IMR-90 (cell line): Measurements from ENCODE around the gene SUV39H1. TPM values are rescaled to one million over a fixed set of nuclear protein-coding genes. Genes with fewer than 3 reads are reported as not detected.

Experiments
- ATAC-seq: fragments of 200-7000 bp; cut with Tn5 transposase; 2 replicates; pipeline ENCODE4 v1.9.1; 2020; ENCODE audit warnings: low read depth, mild to moderate bottlenecking, moderate library complexity
- BruUV-seq: library from RNA; stranded (reverse); fragments of 400-500 nt; replicated peaks from 2 replicates; lab custom pipeline; 2021; lab: Mats Ljungman, UMichigan
- CTCF ChIA-PET: fragments of 300-600 bp; formaldehyde crosslinking; extraction: SDS; loops from one replicate; lab custom pipeline; 2021; ENCODE audit warnings: antibody characterized with exemption; lab: Yijun Ruan, JAX
- POLR2A ChIA-PET: fragments of 300-600 bp; sonication (Branson Sonifier 250); formaldehyde crosslinking; loops from one replicate; lab custom pipeline; 2022; ENCODE audit warnings: antibody characterized with exemption; ENCODE audit not compliant: unreplicated experiment; lab: Charles Lee
- DNase-seq: peaks from one replicate; pipeline ENCODE4 v3.0.0; 2013
- H2AFZ ChIP-seq: replicated peaks from 2 replicates; pipeline ENCODE3; 2013; ENCODE audit warnings: low read length, mild to moderate bottlenecking; ENCODE audit not compliant: poor library complexity
- H2AK5ac ChIP-seq: 2 replicates; pipeline ENCODE4 v1.6.1; 2013; ENCODE audit warnings: low read depth, low read length, inconsistent platforms
- H2AK9ac ChIP-seq: replicated peaks from 2 replicates; pipeline ENCODE3; 2013; ENCODE audit warnings: mild to moderate bottlenecking, low read depth, low read length, moderate library complexity; ENCODE audit not compliant: poor library complexity
- H2BK120ac ChIP-seq: 2 replicates; pipeline ENCODE4 v1.6.1; 2013; ENCODE audit warnings: low read depth, low read length, inconsistent platforms
- H2BK15ac ChIP-seq: 3 replicates; pipeline ENCODE4 v1.6.1; 2013; ENCODE audit warnings: low read depth, low read length, inconsistent platforms
- H2BK20ac ChIP-seq: 2 replicates; pipeline ENCODE4 v1.6.1; 2013; ENCODE audit warnings: low read depth, mild to moderate bottlenecking, inconsistent platforms, low read length, moderate library complexity
- H2BK5ac ChIP-seq: 2 replicates; pipeline ENCODE4 v1.6.1; 2013; ENCODE audit warnings: mild to moderate bottlenecking, low read depth, low read length, inconsistent platforms; ENCODE audit not compliant: poor library complexity, severe bottlenecking
- H3K14ac ChIP-seq: replicated peaks from 2 replicates; pipeline ENCODE4 v1.6.1; 2013; ENCODE audit warnings: low read depth, low read length, inconsistent platforms
- H3K18ac ChIP-seq: 2 replicates; pipeline ENCODE4 v1.6.1; 2013; ENCODE audit warnings: low read depth, low read length, control low read depth
- H3K23ac ChIP-seq: 2 replicates; pipeline ENCODE4 v1.6.1; 2013; ENCODE audit warnings: low read depth, low read length, inconsistent platforms
- H3K27ac ChIP-seq: 2 replicates; pipeline ENCODE4 v1.5.1; 2013; ENCODE audit warnings: mild to moderate bottlenecking, control low read depth, low read length; ENCODE audit not compliant: insufficient read depth
- H3K27me3 ChIP-seq: 2 replicates; pipeline ENCODE4 v1.6.1; 2013; ENCODE audit warnings: low read length; ENCODE audit not compliant: control insufficient read depth, insufficient read depth
- H3K36me3 ChIP-seq: 2 replicates; pipeline ENCODE4 v1.6.1; 2013; ENCODE audit warnings: low read length, mixed read lengths; ENCODE audit not compliant: control insufficient read depth, insufficient read depth
- H3K4ac ChIP-seq: 2 replicates; pipeline ENCODE4 v1.6.1; 2013; ENCODE audit warnings: low read depth, low read length, inconsistent platforms
- H3K4me1 ChIP-seq: 2 replicates; pipeline ENCODE4 v1.6.1; 2013; ENCODE audit warnings: low read length, mixed read lengths; ENCODE audit not compliant: control insufficient read depth, insufficient read depth
- H3K4me2 ChIP-seq: 2 replicates; pipeline ENCODE4 v1.6.1; 2013; ENCODE audit warnings: low read depth, mild to moderate bottlenecking, control low read depth, low read length, moderate library complexity
- H3K4me3 ChIP-seq: 2 replicates; pipeline ENCODE4 v1.5.1; 2013; ENCODE audit warnings: low read depth, mild to moderate bottlenecking, control low read depth, low read length, moderate library complexity; ENCODE audit not compliant: insufficient read depth
- H3K56ac ChIP-seq: 2 replicates; pipeline ENCODE4 v1.6.1; 2013; ENCODE audit warnings: low read length, inconsistent platforms; ENCODE audit not compliant: insufficient read depth; ENCODE audit errors: extremely low read depth
- H3K79me1 ChIP-seq, 2 experiments: 2 replicates each; pipeline ENCODE4 v1.6.1; 2013; ENCODE audit warnings: low read length in 2 of 2, inconsistent platforms in 1 of 2, low read depth in 1 of 2
- H3K9ac ChIP-seq: 2 replicates; pipeline ENCODE4 v1.6.1; 2013; ENCODE audit warnings: low read depth, low read length, control low read depth
- H3K9me1 ChIP-seq: 2 replicates; pipeline ENCODE4 v1.6.1; 2013; ENCODE audit warnings: low read length, inconsistent platforms; ENCODE audit not compliant: insufficient read depth
- H3K9me3 ChIP-seq: 2 replicates; pipeline ENCODE4 v1.6.1; 2013; ENCODE audit warnings: low read length; ENCODE audit not compliant: control insufficient read depth, insufficient read depth
- H4K20me1 ChIP-seq: 2 replicates; pipeline ENCODE4 v1.6.1; 2013; ENCODE audit warnings: low read length, inconsistent platforms; ENCODE audit not compliant: insufficient read depth
- H4K5ac ChIP-seq: 2 replicates; pipeline ENCODE4 v1.6.1; 2013; ENCODE audit warnings: mild to moderate bottlenecking, low read depth, low read length, control low read depth
- H4K8ac ChIP-seq, 2 experiments: 2 replicates each; pipeline ENCODE4 v1.6.1; 2013; ENCODE audit warnings: low read depth in 2 of 2, low read length in 2 of 2, control low read depth in 1 of 2, inconsistent platforms in 1 of 2
- H4K91ac ChIP-seq: 2 replicates; pipeline ENCODE4 v1.6.1; 2013; ENCODE audit warnings: low read depth, low read length, inconsistent platforms; ENCODE audit not compliant: insufficient read depth
- BHLHE40 ChIP-seq: fragments of 150-350 bp; IDR thresholded peaks from 2 replicates; pipeline ENCODE4 v1.6.1; 2016; ENCODE audit warnings: mild to moderate bottlenecking, low read depth, low read length
- CEBPB ChIP-seq: IDR thresholded peaks from 2 replicates; pipeline ENCODE4 v1.6.1; 2012; ENCODE audit warnings: low read depth, low read length, improper control_type of control experiment
- CHD1 ChIP-seq: IDR thresholded peaks from 2 replicates; pipeline ENCODE4 v1.6.1; 2012; ENCODE audit warnings: low read depth, low read length, improper control_type of control experiment
- CTCF ChIP-seq: conservative IDR thresholded peaks from 2 replicates; pipeline ENCODE4 v1.5.1; 2012; ENCODE audit warnings: mild to moderate bottlenecking, low read depth, low read length, improper control_type of control experiment
- ELK1 ChIP-seq: fragments of 150-350 bp; IDR thresholded peaks from 2 replicates; pipeline ENCODE4 v1.6.1; 2016; ENCODE audit warnings: low read depth, mild to moderate bottlenecking, low read length, moderate library complexity, borderline replicate concordance
- FOS ChIP-seq: fragments of 150-350 bp; IDR thresholded peaks from 2 replicates; pipeline ENCODE4 v1.6.1; 2016; ENCODE audit warnings: low read depth, low read length
- MAFK ChIP-seq: IDR thresholded peaks from 2 replicates; pipeline ENCODE4 v1.6.1; 2012; ENCODE audit warnings: low read depth, low read length, improper control_type of control experiment
- MAZ ChIP-seq: IDR thresholded peaks from 2 replicates; pipeline ENCODE4 v1.6.1; 2012; ENCODE audit warnings: low read depth, mild to moderate bottlenecking, low read length, improper control_type of control experiment, moderate library complexity, borderline replicate concordance
- MXI1 ChIP-seq: IDR thresholded peaks from 2 replicates; pipeline ENCODE4 v1.6.1; 2012; ENCODE audit warnings: low read depth, mild to moderate bottlenecking, low read length, moderate library complexity, borderline replicate concordance
- NFE2L2 ChIP-seq: fragments of 150-350 bp; IDR thresholded peaks from 2 replicates; pipeline ENCODE4 v1.6.1; 2016; ENCODE audit warnings: low read depth, mild to moderate bottlenecking, low read length
- POLR2A ChIP-seq: IDR thresholded peaks from 2 replicates; pipeline ENCODE4 v1.6.1; 2012; ENCODE audit warnings: mild to moderate bottlenecking, low read depth, low read length
- RAD21 ChIP-seq: IDR thresholded peaks from 2 replicates; pipeline ENCODE4 v1.6.1; 2012; ENCODE audit warnings: low read length, improper control_type of control experiment
- RCOR1 ChIP-seq: IDR thresholded peaks from 2 replicates; pipeline ENCODE4 v1.6.1; 2012; ENCODE audit warnings: mild to moderate bottlenecking, low read length, improper control_type of control experiment; ENCODE audit not compliant: insufficient replicate concordance
- RFX5 ChIP-seq: IDR thresholded peaks from 2 replicates; pipeline ENCODE4 v1.8.0; 2012; ENCODE audit warnings: low read depth, mild to moderate bottlenecking, low read length, moderate library complexity
- SMC3 ChIP-seq: fragments of 150-350 bp; IDR thresholded peaks from 2 replicates; pipeline ENCODE4 v1.6.1; 2016; ENCODE audit warnings: low read depth, mild to moderate bottlenecking, antibody characterized with exemption, low read length, moderate library complexity
- USF2 ChIP-seq: fragments of 150-350 bp; IDR thresholded peaks from 2 replicates; pipeline ENCODE4 v1.6.1; 2017; ENCODE audit warnings: mild to moderate bottlenecking, antibody characterized with exemption, low read length, low read depth
- WGBS, 2 experiments: methylation state at CpG; one replicate each; pipeline versions ENCODE4 v1.1.5 to v1.1.7; 2013; ENCODE audit warnings: missing lambda C conversion rate in 2 of 2; ENCODE audit not compliant: insufficient read length in 1 of 2; ENCODE audit errors: extremely low coverage in 2 of 2; 5-methylcytosine and 5-hydroxymethylcytosine counted together
- dilution Hi-C: fragments of 300-500 bp; cut with HindIII; formaldehyde crosslinking; loops from one replicate; pipeline ENCODE4 v1.14.3; 2018; ENCODE audit warnings: low sequenced_read_pairs; ENCODE audit not compliant: unreplicated experiment
- in situ Hi-C: fragments of 300-500 bp; cut with MboI; formaldehyde crosslinking; loops from 3 replicates; pipeline ENCODE4 v1.14.3; 2019; ENCODE audit warnings: low sequenced_read_pairs, inconsistent platforms, mixed read lengths
- intact Hi-C: fragments of 100-400 bp; cut with micrococcal nuclease; formaldehyde crosslinking; loops from 2 replicates; pipeline ENCODE4 v1.10.0; 2022
- polyA plus RNA-seq, 3 experiments: library from polyadenylated mRNA; depleted of rRNA; stranded (reverse); fragments of >200 nt; gene quantifications; 2 replicates each; pipeline ENCODE4 v1.2.3, GENCODE V29; 2012; ENCODE audit warnings: low replicate concordance in 1 of 3
- total RNA-seq: library from RNA; depleted of rRNA; stranded (reverse); fragments of >200 nt; gene quantifications from 2 replicates; pipeline ENCODE4 v1.2.3, GENCODE V29; 2012

Gene SUV39H1
- total and polyA plus RNA-seq, 2 of the 4 experiments (the other 2 are of a cell fraction), result 6.6 to 8.6 TPM

- no peak overlapping the region for H3K14ac ChIP-seq
- H3K18ac ChIP-seq, result no peak overlapping the region
- H2AK9ac ChIP-seq, result no peak overlapping the region
- H4K91ac ChIP-seq, result no peak overlapping the region
- H3K9me1 ChIP-seq, result no peaks in the 10 kb centered on the region
- BruUV-seq, result no TSS peak
- no peak overlapping the region for H3K4ac ChIP-seq
- H3K56ac ChIP-seq, result no peak overlapping the region
- intact Hi-C loops (no loop called here), in situ Hi-C loops (no loop called here), dilution Hi-C loops (no loop called here)
- no peaks in the 10 kb centered on the region for H3K79me1 ChIP-seq
- no peak overlapping the region for H4K8ac ChIP-seq
- H2BK15ac ChIP-seq, result no peak overlapping the region
- no peak for DNase-seq
- no peak overlapping the region for H2BK5ac ChIP-seq
- H3K23ac ChIP-seq, result no peak overlapping the region
- ChIA-PET POLR2A (no interaction called here), CTCF (interaction anchor here (0.6 kb wide), 1 partner anchor 1217 kb away, joined by 3 read pairs; no protein-coding TSS in a partner anchor)
- no peak overlapping the region for H2AK5ac ChIP-seq
- H3K36me3 ChIP-seq, result no peaks in the 10 kb centered on the region
- no peak overlapping the region for H3K4me3 ChIP-seq
- no peak overlapping the region for H3K9ac ChIP-seq
- no peaks in the 10 kb centered on the region; the same call in 1 of the 2 replicates for H3K27me3 ChIP-seq
- no peak for TF ChIP-seq BHLHE40
- TF ChIP-seq RAD21, result no peak
- TF ChIP-seq POLR2A, result no peak
- no peak for TF ChIP-seq CTCF
- TF ChIP-seq ELK1, result no peak
- no peak for TF ChIP-seq RCOR1
- no peak for TF ChIP-seq CHD1
- no peak for TF ChIP-seq CEBPB
- TF ChIP-seq MXI1, result no peak
- no peak for TF ChIP-seq RFX5
- no peak for TF ChIP-seq USF2
- no peak for TF ChIP-seq NFE2L2
- no peak for TF ChIP-seq MAZ
- TF ChIP-seq SMC3, result no peak
- TF ChIP-seq FOS, result no peak
- TF ChIP-seq MAFK, result no peak
- WGBS, 2 experiments, result 60% methylated on average over 1 of the region's 4 CpGs; no CpG with 5 or more reads in 1 of the 2 experiments
- no peak overlapping the region for H2BK120ac ChIP-seq
- no peak overlapping the region for H2BK20ac ChIP-seq
- H2AFZ ChIP-seq, result no peak overlapping the region
- H3K9me3 ChIP-seq, result 0 out of 2 replicates have a peak, but pooled peaks cover 3% of the 10 kb centered on the region
- H4K20me1 ChIP-seq, result no peaks in the 10 kb centered on the region
- no peak overlapping the region for H3K4me2 ChIP-seq
- ATAC-seq, result no peak
- no peak overlapping the region for H3K27ac ChIP-seq
- no peak overlapping the region for H4K5ac ChIP-seq
- no peaks in the 10 kb centered on the region for H3K4me1 ChIP-seq
Observed at GRCh38 chrX:48666649-48667048, 29.9 kb upstream of the SUV39H1 start.
